ENCODE measurements around the gene MICU1. TPM values are rescaled to one million over a fixed set of nuclear protein-coding genes. Genes with fewer than 3 reads are reported as not detected.

Gene MICU1
- total RNA-seq, 1 experiment from 2014 or later: 46.9 TPM

GRCh38 chr10:72414642-72415041 is 211.2 kb downstream of the MICU1 start:
- H3K27me3 ChIP-seq (ENCODE audit: control insufficient read depth, insufficient read depth, low read length): no peaks in the 10 kb centered on the region
- POLR2A ChIA-PET: no interaction called here
- no peak for ATAC-seq
- H3K4me3 ChIP-seq (ENCODE audit: low read depth in 2 of 2, low read length in 2 of 2): no peak overlapping the region
- in situ Hi-C loops (cut with HindIII; ENCODE audit: low pct_unique_long_range_greater_than_20kb, low sequenced_read_pairs): no loop called here
- DNase-seq (ENCODE audit: low read depth, low spot score): no peak
- no TSS peak for BruUV-seq (replicated peaks)
- intact Hi-C loops (cut with micrococcal nuclease; ENCODE audit: unreplicated experiment): no loop called here
- H3K36me3 ChIP-seq (ENCODE audit: control insufficient read depth, insufficient read depth, low read length): no peaks in the 10 kb centered on the region
- CTCF ChIA-PET: no interaction called here
- H3K4me1 ChIP-seq (ENCODE audit: control insufficient read depth, insufficient read depth, low read length): no peaks in the 10 kb centered on the region
- H3K9me3 ChIP-seq (ENCODE audit: control insufficient read depth, insufficient read depth, low read depth, low read length): no peaks in the 10 kb centered on the region
- TF ChIP-seq POLR2AphosphoS5 (IDR thresholded peaks at IDR 0.05; ENCODE audit: low read depth, low read length) (no peak), TCF7L2 (IDR thresholded peaks at IDR 0.05; ENCODE audit: low read depth, low read length) (no peak), SIN3A (IDR thresholded peaks at IDR 0.05; ENCODE audit: borderline replicate concordance, insufficient read depth, low read depth, low read length) (no peak), CTCF (IDR thresholded peaks at IDR 0.05) (no peak), REST (IDR thresholded peaks at IDR 0.05; ENCODE audit: insufficient read depth in 1 of 2, low read depth in 2 of 2, low read length in 1 of 2) (no peak)
- H3K27ac ChIP-seq (ENCODE audit: low read length): no peak overlapping the region

- no peak overlapping the region for H3K4me3 ChIP-seq (ENCODE audit: low read depth in 2 of 2, low read length in 2 of 2)
- H3K27ac ChIP-seq (ENCODE audit: low read length): no peak overlapping the region
- in situ Hi-C loops (cut with HindIII; ENCODE audit: low pct_unique_long_range_greater_than_20kb, low sequenced_read_pairs): no loop called here
- no peaks in the 10 kb centered on the region for H3K27me3 ChIP-seq (ENCODE audit: control insufficient read depth, insufficient read depth, low read length)
- no peak for ATAC-seq
- DNase-seq (ENCODE audit: low read depth, low spot score): no peak
- no peaks in the 10 kb centered on the region for H3K9me3 ChIP-seq (ENCODE audit: control insufficient read depth, insufficient read depth, low read depth, low read length)
- no peak for TF ChIP-seq REST (IDR thresholded peaks at IDR 0.05; ENCODE audit: insufficient read depth in 1 of 2, low read depth in 2 of 2, low read length in 1 of 2)
- TF ChIP-seq TCF7L2 (IDR thresholded peaks at IDR 0.05; ENCODE audit: low read depth, low read length): no peak
- TF ChIP-seq POLR2AphosphoS5 (IDR thresholded peaks at IDR 0.05; ENCODE audit: low read depth, low read length): no peak
- TF ChIP-seq CTCF (IDR thresholded peaks at IDR 0.05): no peak
- TF ChIP-seq SIN3A (IDR thresholded peaks at IDR 0.05; ENCODE audit: borderline replicate concordance, insufficient read depth, low read depth, low read length): no peak
- ChIA-PET POLR2A (no interaction called here), CTCF (interaction anchor here (0.5 kb wide), 1 partner anchor 174 kb away, joined by 3 read pairs; no protein-coding TSS in a partner anchor)
- no TSS peak for BruUV-seq (replicated peaks)
- H3K36me3 ChIP-seq (ENCODE audit: control insufficient read depth, insufficient read depth, low read length): no peaks in the 10 kb centered on the region
- intact Hi-C loops (cut with micrococcal nuclease; ENCODE audit: unreplicated experiment): no loop called here
- no peaks in the 10 kb centered on the region for H3K4me1 ChIP-seq (ENCODE audit: control insufficient read depth, insufficient read depth, low read length)
Measured at GRCh38 chr10:72409167-72409566, 216.7 kb downstream of the MICU1 start.
